ENCODE measurements around the gene MTRR. TPM values are rescaled to one million over a fixed set of nuclear protein-coding genes. Genes with fewer than 3 reads are reported as not detected.

Gene MTRR
- polyA plus RNA-seq, 3 donors, result 18.0 to 25.5 (median 22.1) TPM

DNA sequence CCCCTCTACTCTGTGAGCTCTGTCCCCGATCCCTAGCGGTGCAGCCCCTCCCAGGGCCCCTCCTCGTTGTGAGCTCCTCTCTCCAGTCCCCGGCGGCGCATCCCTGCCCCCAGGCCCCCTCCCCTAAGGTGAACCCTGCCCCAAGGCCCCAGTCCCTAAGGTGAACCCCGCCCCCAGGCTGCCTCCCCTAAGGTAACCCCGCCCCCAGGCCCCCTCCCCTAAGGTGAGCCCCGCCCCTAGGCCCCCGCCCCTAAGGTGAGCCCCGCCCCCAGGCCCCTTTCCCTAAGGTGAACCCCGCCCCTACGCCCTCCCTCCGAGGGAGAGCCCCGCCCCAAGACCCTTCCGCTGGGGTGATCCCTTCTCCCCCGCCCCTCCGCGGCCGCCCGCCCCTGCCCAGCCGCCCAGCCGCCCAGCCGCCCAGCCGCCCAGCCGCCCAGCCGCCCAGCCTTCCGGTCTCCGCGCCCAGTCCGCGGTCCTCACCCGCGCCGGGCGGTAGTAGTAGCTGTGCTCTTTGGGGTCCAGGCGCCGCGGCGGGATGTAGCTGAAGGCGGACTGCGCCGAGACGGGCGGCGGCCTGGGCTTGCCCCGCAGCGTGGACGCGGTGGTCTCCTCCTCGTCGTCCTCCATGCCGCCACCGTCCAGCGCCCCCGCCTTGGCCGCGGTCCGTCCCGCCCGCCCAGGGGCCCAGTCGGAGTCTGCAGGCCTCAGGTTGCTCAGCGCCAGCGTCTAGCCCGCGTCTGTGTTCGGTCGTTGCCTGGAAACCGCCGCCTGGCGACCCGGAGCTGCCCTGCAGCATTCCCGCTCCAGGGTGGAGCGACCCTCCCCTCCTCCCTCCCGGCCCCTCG lies 18.3 kb upstream of the MTRR start, which contains the start of gene CFAP90:
CFAP90 (minus strand) TSS at position 739 of the 845 bp plus-strand sequence; CDS start at position 627, 112 bp downstream.
- peak within 1 kb of the TSS; percentile 62 for H3K4me2 ChIP-seq (replicated peaks; ENCODE audit: extremely low read depth, low read length, poor library complexity, severe bottlenecking)
- WGBS (ENCODE audit: insufficient coverage), result under 1% methylated on average over 66 of the region's 76 CpGs

GRCh38 chr5:7851240-7851592 lies 17.7 kb upstream of the MTRR start:
- peak overlapping the region; percentile 37 to 91 for H3K4me3 Mint-ChIP-seq
- H3K9me3 ChIP-seq (replicated peaks in 1 of 2; ENCODE audit: control insufficient read depth in 1 of 2, insufficient read depth in 1 of 2, low read length in 2 of 2), result peaks cover 0 to 15% of the 10 kb centered on the region in 2 donors
- peaks cover 8 to 11% of the 10 kb centered on the region in 2 donors for H3K4me1 ChIP-seq (ENCODE audit: control insufficient read depth in 1 of 2, insufficient read depth in 2 of 2, low read length in 2 of 2)
- no peaks in the 10 kb centered on the region for H3K79me2 ChIP-seq (ENCODE audit: insufficient read depth, low read length)
- no peak overlapping the region for H3K9ac ChIP-seq (ENCODE audit: insufficient read depth, low read length, poor library complexity, severe bottlenecking)
- peak overlapping the region; percentile 56 for H2AFZ ChIP-seq (ENCODE audit: insufficient read depth, low read depth, low read length, poor library complexity, severe bottlenecking)
- H3K4me2 ChIP-seq (replicated peaks; ENCODE audit: extremely low read depth, low read length, poor library complexity, severe bottlenecking), result peak overlapping the region; percentile 62
- no peak for DNase-seq
- no peaks in the 10 kb centered on the region for H4K20me1 ChIP-seq (ENCODE audit: insufficient read depth, low read length)
- 60% methylated on average over 15 of the region's 16 CpGs for WGBS (ENCODE audit: insufficient coverage)
- TF ChIP-seq, protein P1, sequence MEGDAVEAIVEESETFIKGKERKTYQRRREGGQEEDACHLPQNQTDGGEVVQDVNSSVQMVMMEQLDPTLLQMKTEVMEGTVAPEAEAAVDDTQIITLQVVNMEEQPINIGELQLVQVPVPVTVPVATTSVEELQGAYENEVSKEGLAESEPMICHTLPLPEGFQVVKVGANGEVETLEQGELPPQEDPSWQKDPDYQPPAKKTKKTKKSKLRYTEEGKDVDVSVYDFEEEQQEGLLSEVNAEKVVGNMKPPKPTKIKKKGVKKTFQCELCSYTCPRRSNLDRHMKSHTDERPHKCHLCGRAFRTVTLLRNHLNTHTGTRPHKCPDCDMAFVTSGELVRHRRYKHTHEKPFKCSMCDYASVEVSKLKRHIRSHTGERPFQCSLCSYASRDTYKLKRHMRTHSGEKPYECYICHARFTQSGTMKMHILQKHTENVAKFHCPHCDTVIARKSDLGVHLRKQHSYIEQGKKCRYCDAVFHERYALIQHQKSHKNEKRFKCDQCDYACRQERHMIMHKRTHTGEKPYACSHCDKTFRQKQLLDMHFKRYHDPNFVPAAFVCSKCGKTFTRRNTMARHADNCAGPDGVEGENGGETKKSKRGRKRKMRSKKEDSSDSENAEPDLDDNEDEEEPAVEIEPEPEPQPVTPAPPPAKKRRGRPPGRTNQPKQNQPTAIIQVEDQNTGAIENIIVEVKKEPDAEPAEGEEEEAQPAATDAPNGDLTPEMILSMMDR (IDR thresholded peaks at IDR 0.05), result no peak
- H3K4me3 ChIP-seq (replicated peaks in 1 of 3; ENCODE audit: low read depth in 2 of 3, low read length in 3 of 3), result peak overlapping the region in 1 of 3 experiments; percentile 59
- H3K9me3 Mint-ChIP-seq, result peaks cover 2 to 26% (median 21%) of the 10 kb centered on the region in 7 donors
- peaks cover 47 to 63% (median 59%) of the 10 kb centered on the region in 3 donors for H3K27me3 Mint-ChIP-seq (ENCODE audit: low read depth in 3 of 3)
- no peak overlapping the region for H3K27ac ChIP-seq (ENCODE audit: low read depth in 1 of 2, low read length in 2 of 2)
- no peaks in the 10 kb centered on the region for H3K36me3 ChIP-seq (replicated peaks in 1 of 2; ENCODE audit: control insufficient read depth in 1 of 2, insufficient read depth in 2 of 2, low read length in 2 of 2)
- H3K36me3 Mint-ChIP-seq, result peaks cover 0 to 2% of the 10 kb centered on the region in 2 donors
- H3K27me3 ChIP-seq (ENCODE audit: control insufficient read depth in 2 of 2, insufficient read depth in 2 of 2, low read length in 2 of 2), result peaks cover 48 to 60% of the 10 kb centered on the region in 2 donors
- H3K27ac Mint-ChIP-seq, result peak overlapping the region in 1 of 7 donors; percentile 73
- peaks cover 10% of the 10 kb centered on the region for H3K4me1 Mint-ChIP-seq
- intact Hi-C loops (cut with micrococcal nuclease), result no loop called here

More for the DNA sequence above, 18.3 kb upstream of the MTRR start, which contains the start of gene CFAP90:
- H2AFZ ChIP-seq (ENCODE audit: insufficient read depth, low read depth, low read length, poor library complexity, severe bottlenecking), result peak within 1 kb of the TSS; percentile 56
- peaks cover 2 to 26% (median 21%) of the 10 kb centered on the region in 7 donors for H3K9me3 Mint-ChIP-seq
- H3K9ac ChIP-seq (ENCODE audit: insufficient read depth, low read length, poor library complexity, severe bottlenecking), result peak within 1 kb of the TSS; percentile 27
- peaks cover 48 to 63% of the 10 kb centered on the region in 2 donors for H3K27me3 ChIP-seq (ENCODE audit: control insufficient read depth in 2 of 2, insufficient read depth in 2 of 2, low read length in 2 of 2)
- H3K36me3 ChIP-seq (replicated peaks in 1 of 2; ENCODE audit: control insufficient read depth in 1 of 2, insufficient read depth in 2 of 2, low read length in 2 of 2), result no peaks in the 10 kb centered on the region
- intact Hi-C loops (cut with micrococcal nuclease), result no loop called here
- H3K4me3 ChIP-seq (replicated peaks in 1 of 3; ENCODE audit: low read depth in 2 of 3, low read length in 3 of 3), result peak within 1 kb of the TSS in 1 of 3 experiments; percentile 59
- no peaks in the 10 kb centered on the region for H4K20me1 ChIP-seq (ENCODE audit: insufficient read depth, low read length)
- H3K36me3 Mint-ChIP-seq, result peaks cover 0 to 2% of the 10 kb centered on the region in 2 donors
- no peak for DNase-seq
- TF ChIP-seq, protein P1 (IDR thresholded peaks at IDR 0.05), result no peak
- H3K79me2 ChIP-seq (ENCODE audit: insufficient read depth, low read length), result no peaks in the 10 kb centered on the region
- peaks cover 8 to 11% of the 10 kb centered on the region in 2 donors for H3K4me1 ChIP-seq (ENCODE audit: control insufficient read depth in 1 of 2, insufficient read depth in 2 of 2, low read length in 2 of 2)
- peak within 1 kb of the TSS in 1 of 7 donors; percentile 73 for H3K27ac Mint-ChIP-seq
- peaks cover 44 to 63% (median 59%) of the 10 kb centered on the region in 3 donors for H3K27me3 Mint-ChIP-seq (ENCODE audit: low read depth in 3 of 3)
- H3K4me1 Mint-ChIP-seq, result peaks cover 10% of the 10 kb centered on the region
- peaks cover 0 to 15% of the 10 kb centered on the region in 2 donors for H3K9me3 ChIP-seq (replicated peaks in 1 of 2; ENCODE audit: control insufficient read depth in 1 of 2, insufficient read depth in 1 of 2, low read length in 2 of 2)
- H3K4me3 Mint-ChIP-seq, result peak within 1 kb of the TSS; percentile 63 to 91
- H3K27ac ChIP-seq (ENCODE audit: low read depth in 1 of 2, low read length in 2 of 2), result no peak within 1 kb of the TSS
